Neuronal stem cell (in vitro differentiated cells): ENCODE results near the gene EMC9.

Experiments
- DNase-seq: peaks from one replicate; pipeline ENCODE4 v3.0.0-alpha.2; 2013; ENCODE audit warnings: low spot score
- H2AFZ ChIP-seq: one replicate; pipeline ENCODE4 v1.6.1; 2013; ENCODE audit warnings: mild to moderate bottlenecking, low read length, inconsistent platforms
- H2AK5ac ChIP-seq: 2 replicates; pipeline ENCODE4 v1.6.1; 2013; ENCODE audit warnings: low read depth, mild to moderate bottlenecking, inconsistent platforms, low read length, moderate library complexity, mixed read lengths
- H2BK120ac ChIP-seq: 2 replicates; pipeline ENCODE4 v1.6.1; 2013; ENCODE audit warnings: low read depth, mild to moderate bottlenecking, inconsistent platforms, low read length, moderate library complexity, mixed read lengths
- H2BK12ac ChIP-seq: one replicate; pipeline ENCODE4 v1.6.1; 2013; ENCODE audit warnings: low read length, inconsistent platforms
- H2BK15ac ChIP-seq: 2 replicates; pipeline ENCODE4 v1.6.1; 2013; ENCODE audit warnings: mild to moderate bottlenecking, low read length, inconsistent platforms, mixed read lengths
- H2BK5ac ChIP-seq: one replicate; pipeline ENCODE4 v1.6.1; 2013; ENCODE audit warnings: inconsistent platforms, mild to moderate bottlenecking, low read length, moderate library complexity
- H3K14ac ChIP-seq: one replicate; pipeline ENCODE4 v1.6.1; 2013; ENCODE audit warnings: low read length, inconsistent platforms
- H3K18ac ChIP-seq: 2 replicates; pipeline ENCODE4 v1.6.1; 2013; ENCODE audit warnings: low read length, inconsistent platforms
- H3K23ac ChIP-seq: 2 replicates; pipeline ENCODE4 v1.6.1; 2013; ENCODE audit warnings: low read depth, mild to moderate bottlenecking, mixed read lengths, low read length, inconsistent platforms; ENCODE audit not compliant: poor library complexity
- H3K27ac ChIP-seq: replicated peaks from 3 replicates; pipeline ENCODE4 v1.5.1; 2013; ENCODE audit warnings: low read length, inconsistent platforms
- H3K27me3 ChIP-seq, 3 experiments: 2 replicates each; pipeline ENCODE4 v1.6.1; 2013; ENCODE audit warnings: low read length in 3 of 3, mild to moderate bottlenecking in 2 of 3, inconsistent platforms in 1 of 3, low read depth in 1 of 3, mixed read lengths in 1 of 3, moderate library complexity in 1 of 3; ENCODE audit not compliant: control insufficient read depth in 3 of 3, insufficient read depth in 3 of 3
- H3K36me3 ChIP-seq, 2 donors: replicated peaks in 1 of 2; 2 replicates each; pipeline ENCODE4 v1.6.1; 2013; ENCODE audit warnings: low read length in 2 of 2; ENCODE audit not compliant: control insufficient read depth in 2 of 2, insufficient read depth in 2 of 2
- H3K4ac ChIP-seq: 2 replicates; pipeline ENCODE4 v1.6.1; 2013; ENCODE audit warnings: inconsistent platforms, mild to moderate bottlenecking, low read length, moderate library complexity
- H3K4me1 ChIP-seq, 2 donors: 1 replicate in 1 of 2; 2 replicates in 1 of 2; pipeline ENCODE4 v1.6.1; 2013; ENCODE audit warnings: low read length in 2 of 2, low read depth in 1 of 2; ENCODE audit not compliant: control insufficient read depth in 2 of 2, insufficient read depth in 1 of 2
- H3K4me2 ChIP-seq: one replicate; pipeline ENCODE4 v1.6.1; 2013; ENCODE audit warnings: mild to moderate bottlenecking, low read length, inconsistent platforms; ENCODE audit not compliant: insufficient read depth, poor library complexity, severe bottlenecking
- H3K4me3 ChIP-seq, 2 donors: 2 replicates each; pipeline ENCODE4 v1.5.1; 2013; ENCODE audit warnings: low read length in 2 of 2, mild to moderate bottlenecking in 2 of 2, inconsistent platforms in 1 of 2, moderate library complexity in 1 of 2
- H3K79me1 ChIP-seq: one replicate; pipeline ENCODE4 v1.6.1; 2013; ENCODE audit warnings: low read depth, mild to moderate bottlenecking, inconsistent platforms, low read length, moderate library complexity
- H3K9ac ChIP-seq: one replicate; pipeline ENCODE4 v1.6.1; 2013; ENCODE audit warnings: mild to moderate bottlenecking, low read depth, low read length, inconsistent platforms; ENCODE audit not compliant: poor library complexity
- H3K9me3 ChIP-seq, 2 donors: replicated peaks in 1 of 2; 2 replicates each; pipeline versions ENCODE3 to v1.6.1; 2013; ENCODE audit warnings: low read length in 2 of 2, mild to moderate bottlenecking in 2 of 2, inconsistent platforms in 1 of 2, low read depth in 1 of 2, mixed read lengths in 1 of 2, moderate library complexity in 1 of 2; ENCODE audit not compliant: control insufficient read depth in 2 of 2, insufficient read depth in 1 of 2
- H4K8ac ChIP-seq: one replicate; pipeline ENCODE4 v1.6.1; 2013; ENCODE audit warnings: low read depth, mild to moderate bottlenecking, inconsistent platforms, low read length, moderate library complexity
- H4K91ac ChIP-seq: one replicate; pipeline ENCODE4 v1.6.1; 2013; ENCODE audit warnings: low read length, low read depth, mild to moderate bottlenecking, inconsistent platforms; ENCODE audit not compliant: poor library complexity
- WGBS, 2 donors: extraction: QIAGEN DNeasy Blood & Tissue Kit; methylation state at CpG; one replicate each; pipeline ENCODE4 v1.1.7; 2013; ENCODE audit warnings: missing lambda C conversion rate in 2 of 2, mixed read lengths in 1 of 2; ENCODE audit not compliant: insufficient read length in 2 of 2, insufficient replicate concordance in 1 of 2; ENCODE audit errors: extremely low coverage in 2 of 2; 5-methylcytosine and 5-hydroxymethylcytosine counted together

EMC9 gene

DNA sequence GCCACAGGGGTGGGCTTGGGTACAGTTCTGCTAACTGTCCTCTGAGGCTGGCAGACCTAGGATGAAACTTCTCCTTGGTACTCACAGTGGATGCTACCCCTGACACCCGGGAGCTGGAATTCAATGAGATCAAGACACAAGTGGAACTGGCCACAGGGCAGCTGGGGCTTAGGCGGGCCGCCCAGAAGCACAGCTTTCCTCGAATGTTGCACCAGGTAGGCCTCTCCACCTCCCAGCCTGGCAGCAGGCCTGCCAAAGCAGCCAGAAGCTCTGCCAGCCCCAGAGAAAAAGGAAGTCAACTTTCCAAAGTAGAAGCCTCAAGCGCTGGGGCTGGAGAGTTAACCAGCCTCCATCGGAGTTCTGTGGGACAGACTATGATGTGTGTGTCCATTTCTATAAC, 24.2 kb downstream of the EMC9 start:
- no peak overlapping the region for H2AFZ ChIP-seq
- H4K91ac ChIP-seq = no peak overlapping the region
- H3K9me3 ChIP-seq = no peaks in the 10 kb centered on the region
- no peak overlapping the region for H2BK15ac ChIP-seq
- no peaks in the 10 kb centered on the region for H3K27me3 ChIP-seq
- H2BK12ac ChIP-seq = no peak overlapping the region
- H3K4me1 ChIP-seq = peaks cover 4 to 8% of the 10 kb centered on the region in 2 donors
- no peak overlapping the region for H3K23ac ChIP-seq
- H3K14ac ChIP-seq = no peak overlapping the region
- no peak overlapping the region for H3K9ac ChIP-seq
- no CpG with 5 or more reads among the region's 6 CpGs for WGBS, 2 donors
- no peak overlapping the region for H2BK5ac ChIP-seq
- DNase-seq = no peak
- H3K4ac ChIP-seq = no peak overlapping the region
- H2AK5ac ChIP-seq = no peak overlapping the region
- H4K8ac ChIP-seq = no peak overlapping the region
- H3K79me1 ChIP-seq = no peaks in the 10 kb centered on the region
- peaks cover 21 to 57% of the 10 kb centered on the region in 2 donors for H3K36me3 ChIP-seq
- H3K4me2 ChIP-seq = no peak overlapping the region
- no peak overlapping the region for H3K4me3 ChIP-seq
- H2BK120ac ChIP-seq = no peak overlapping the region
- H3K18ac ChIP-seq = no peak overlapping the region
- H3K27ac ChIP-seq = no peak overlapping the region

GRCh38 chr14:24116128-24116814, 25.1 kb downstream of the EMC9 start:
- H3K9me3 ChIP-seq = no peaks in the 10 kb centered on the region
- peaks cover 4 to 8% of the 10 kb centered on the region in 2 donors for H3K4me1 ChIP-seq

DNA sequence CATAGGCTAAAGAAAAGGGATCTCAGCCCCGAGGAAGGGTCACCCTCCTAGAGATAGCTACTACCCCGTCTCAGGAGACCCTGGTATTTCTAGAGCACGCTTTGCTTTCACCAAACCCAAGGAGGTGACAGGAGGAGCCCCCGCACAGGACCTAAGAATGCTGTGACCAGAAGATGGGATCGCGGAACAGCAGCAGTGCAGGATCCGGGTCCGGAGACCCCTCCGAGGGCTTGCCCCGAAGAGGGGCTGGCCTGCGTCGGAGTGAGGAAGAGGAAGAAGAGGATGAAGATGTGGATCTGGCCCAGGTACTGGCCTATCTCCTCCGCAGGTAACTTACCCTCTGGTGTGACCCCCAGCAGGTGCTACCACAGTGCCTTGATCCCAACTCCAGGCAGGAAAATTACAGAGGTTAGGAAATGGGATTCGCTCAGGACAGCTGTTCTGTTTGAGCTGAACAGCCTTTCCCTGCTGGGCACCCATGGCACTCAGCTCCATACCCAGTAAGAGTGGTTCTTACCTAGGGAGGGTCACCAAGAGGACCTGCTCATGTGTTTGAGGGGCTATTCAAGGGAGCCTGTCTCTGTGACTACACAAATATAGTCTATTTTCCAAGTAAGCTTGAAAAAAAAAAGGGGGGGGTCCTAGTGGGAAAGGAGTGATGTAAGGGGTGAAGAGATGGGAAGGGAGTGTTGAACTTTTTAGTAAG, 25.8 kb downstream of the EMC9 start:
- WGBS, 2 donors = no CpG with 5 or more reads among the region's 14 CpGs
- H3K36me3 ChIP-seq = peaks cover 15 to 43% of the 10 kb centered on the region in 2 donors
- no peak overlapping the region for H3K18ac ChIP-seq
- peak overlapping the region; percentile 96 for H2AFZ ChIP-seq
- no peak overlapping the region for H2BK15ac ChIP-seq
- H3K4me3 ChIP-seq = peak overlapping the region; percentile 75 to 87
- H4K91ac ChIP-seq = no peak overlapping the region
- no peaks in the 10 kb centered on the region for H3K79me1 ChIP-seq
- H3K27ac ChIP-seq = no peak overlapping the region
- no peak overlapping the region for H2BK120ac ChIP-seq
- H3K23ac ChIP-seq = no peak overlapping the region
- no peak overlapping the region for H3K9ac ChIP-seq
- no peak overlapping the region for H3K14ac ChIP-seq
- no peak overlapping the region for H2BK12ac ChIP-seq
- H3K9me3 ChIP-seq = no peaks in the 10 kb centered on the region
- DNase-seq = no peak
- peaks cover 4 to 8% of the 10 kb centered on the region in 2 donors for H3K4me1 ChIP-seq
- no peak overlapping the region for H2AK5ac ChIP-seq
- no peak overlapping the region for H3K4ac ChIP-seq
- no peak overlapping the region for H4K8ac ChIP-seq
- H2BK5ac ChIP-seq = no peak overlapping the region
- no peaks in the 10 kb centered on the region for H3K27me3 ChIP-seq
- peak overlapping the region; percentile 88 for H3K4me2 ChIP-seq

More at GRCh38 chr14:24116128-24116814, 25.1 kb downstream of the EMC9 start:
- Histone ChIP-seq H2BK12ac (no peak overlapping the region), H3K27ac (no peak overlapping the region), H3K14ac (no peak overlapping the region), H3K79me1 (no peaks in the 10 kb centered on the region), H3K23ac (no peak overlapping the region), H3K4ac (no peak overlapping the region), H2BK120ac (no peak overlapping the region), H4K8ac (no peak overlapping the region), H2AFZ (no peak overlapping the region), H3K18ac (no peak overlapping the region), H4K91ac (no peak overlapping the region), H2BK5ac (no peak overlapping the region), H3K36me3 (peaks cover 20 to 50% of the 10 kb centered on the region in 2 donors), H3K4me3 (peak overlapping the region in 1 of 2 donors; percentile 75), H3K9ac (no peak overlapping the region), H3K4me2 (no peak overlapping the region), H2AK5ac (no peak overlapping the region), H2BK15ac (no peak overlapping the region), H3K27me3 (no peaks in the 10 kb centered on the region)
- DNase-seq = no peak
- no CpG with 5 or more reads among the region's 6 CpGs for WGBS, 2 donors
